Duodenal mucosa (tissue), 2 donors: ENCODE measurements around the gene EMP3.
"Not testable (repeated sequence)": the region's sequence is repeated elsewhere in the genome, so short reads cannot be mapped to it uniquely, and the experiment has no call there.

Source experiments
- H3K27ac ChIP-seq: one replicate; pipeline ENCODE4 v1.7.0; 2013; ENCODE audit warnings: low read depth, low read length
- H3K27me3 ChIP-seq, 2 donors: one replicate each; pipeline ENCODE4 v1.7.0; 2013; ENCODE audit warnings: low read length in 2 of 2, control low read depth in 1 of 2; ENCODE audit not compliant: insufficient read depth in 2 of 2, control insufficient read depth in 1 of 2
- H3K36me3 ChIP-seq, 2 donors: one replicate each; pipeline ENCODE4 v1.7.0; 2013; ENCODE audit warnings: low read length in 2 of 2, control low read depth in 1 of 2; ENCODE audit not compliant: insufficient read depth in 2 of 2, control insufficient read depth in 1 of 2
- H3K4me1 ChIP-seq, 2 donors: one replicate each; pipeline ENCODE4 v1.7.0; 2013; ENCODE audit warnings: low read length in 2 of 2, control low read depth in 1 of 2; ENCODE audit not compliant: insufficient read depth in 2 of 2, control insufficient read depth in 1 of 2
- H3K4me3 ChIP-seq, 2 donors: one replicate each; pipeline ENCODE4 v1.7.0; 2013; ENCODE audit warnings: low read length in 2 of 2, low read depth in 1 of 2
- H3K9ac ChIP-seq, 2 donors: one replicate each; pipeline ENCODE4 v1.7.0; 2013; ENCODE audit warnings: low read length in 2 of 2, low read depth in 1 of 2
- H3K9me3 ChIP-seq, 2 donors: one replicate each; pipeline ENCODE4 v1.7.0; 2013; ENCODE audit warnings: low read length in 2 of 2, control low read depth in 1 of 2; ENCODE audit not compliant: control insufficient read depth in 1 of 2

The EMP3 gene

GRCh38 chr19:48315712-48316111, 9.6 kb upstream of the EMP3 start:
- H3K4me3 ChIP-seq = no peak overlapping the region
- H3K27me3 ChIP-seq = no peaks in the 10 kb centered on the region
- H3K27ac ChIP-seq = no peak overlapping the region
- H3K36me3 ChIP-seq = no peaks in the 10 kb centered on the region
- no peaks in the 10 kb centered on the region for H3K9me3 ChIP-seq
- H3K9ac ChIP-seq = no peak overlapping the region
- peaks cover 6 to 9% of the 10 kb centered on the region in 2 donors for H3K4me1 ChIP-seq

GRCh38 chr19:48317708-48317960, 7.7 kb upstream of the EMP3 start:
- not testable (repeated sequence) for H3K4me3 ChIP-seq, H3K9me3 ChIP-seq, H3K9ac ChIP-seq, H3K27me3 ChIP-seq, H3K27ac ChIP-seq, H3K36me3 ChIP-seq
- peaks cover 13 to 23% of the 10 kb centered on the region in 2 donors for H3K4me1 ChIP-seq

- Histone ChIP-seq H3K9me3 (no peaks in the 10 kb centered on the region), H3K4me3 (no peak overlapping the region), H3K27ac (no peak overlapping the region), H3K36me3 (no peaks in the 10 kb centered on the region), H3K27me3 (no peaks in the 10 kb centered on the region), H3K4me1 (peaks cover 17 to 27% of the 10 kb centered on the region in 2 donors), H3K9ac (no peak overlapping the region)
Measured at GRCh38 chr19:48318286-48318987, 6.9 kb upstream of the EMP3 start.

GRCh38 chr19:48319647-48320541, 5.5 kb upstream of the EMP3 start:
- Histone ChIP-seq H3K4me1 (peaks cover 17 to 27% of the 10 kb centered on the region in 2 donors), H3K9ac (no peak overlapping the region), H3K9me3 (no peaks in the 10 kb centered on the region), H3K36me3 (no peaks in the 10 kb centered on the region), H3K27me3 (no peaks in the 10 kb centered on the region), H3K4me3 (no peak overlapping the region), H3K27ac (no peak overlapping the region)

GRCh38 chr19:48321372-48321621, 4.1 kb upstream of the EMP3 start:
- Histone ChIP-seq H3K36me3 (no peaks in the 10 kb centered on the region), H3K9ac (peak overlapping the region; percentile 97 to 99), H3K27ac (peak overlapping the region; percentile 99), H3K27me3 (no peaks in the 10 kb centered on the region), H3K9me3 (no peaks in the 10 kb centered on the region), H3K4me1 (peaks cover 30 to 35% of the 10 kb centered on the region in 2 donors), H3K4me3 (peak overlapping the region; percentile 79 to 85)

GRCh38 chr19:48321622-48322591, 3.4 kb upstream of the EMP3 start:
- peak overlapping the region; percentile 79 to 85 for H3K4me3 ChIP-seq
- H3K27me3 ChIP-seq = no peaks in the 10 kb centered on the region
- peaks cover 30 to 38% of the 10 kb centered on the region in 2 donors for H3K4me1 ChIP-seq
- no peaks in the 10 kb centered on the region for H3K9me3 ChIP-seq
- peak overlapping the region; percentile 97 to 99 for H3K9ac ChIP-seq
- H3K27ac ChIP-seq = peak overlapping the region; percentile 99
- no peaks in the 10 kb centered on the region for H3K36me3 ChIP-seq

- H3K4me3 ChIP-seq = peak overlapping the region; percentile 73 to 76
- H3K4me1 ChIP-seq = peaks cover 41 to 57% of the 10 kb centered on the region in 2 donors
- no peaks in the 10 kb centered on the region for H3K27me3 ChIP-seq
Measured at GRCh38 chr19:48329167-48329891, 4.0 kb downstream of the EMP3 start.

GRCh38 chr19:48330012-48330681, 4.8 kb downstream of the EMP3 start:
- H3K9ac ChIP-seq = peak overlapping the region; percentile 81
- peaks cover 0 to 5% of the 10 kb centered on the region in 2 donors for H3K9me3 ChIP-seq
- no peaks in the 10 kb centered on the region for H3K27me3 ChIP-seq
- H3K27ac ChIP-seq = peak overlapping the region; percentile 89
- peaks cover 39 to 57% of the 10 kb centered on the region in 2 donors for H3K4me1 ChIP-seq
- H3K4me3 ChIP-seq = peak overlapping the region; percentile 73 to 76
- no peaks in the 10 kb centered on the region for H3K36me3 ChIP-seq

More at GRCh38 chr19:48329167-48329891, 4.0 kb downstream of the EMP3 start:
- Histone ChIP-seq H3K9ac (peak overlapping the region in 1 of 2 donors; percentile 81), H3K36me3 (no peaks in the 10 kb centered on the region), H3K9me3 (peaks cover 0 to 5% of the 10 kb centered on the region in 2 donors), H3K27ac (no peak overlapping the region)

- no peaks in the 10 kb centered on the region for H3K27me3 ChIP-seq
- H3K27ac ChIP-seq = peak overlapping the region; percentile 48
- peak overlapping the region; percentile 21 to 42 for H3K9ac ChIP-seq
- peaks cover 0 to 5% of the 10 kb centered on the region in 2 donors for H3K9me3 ChIP-seq
- peaks cover 28 to 44% of the 10 kb centered on the region in 2 donors for H3K4me1 ChIP-seq
- peak overlapping the region; percentile 51 to 71 for H3K4me3 ChIP-seq
- H3K36me3 ChIP-seq = no peaks in the 10 kb centered on the region
Measured at GRCh38 chr19:48332351-48332661, 7.0 kb downstream of the EMP3 start.
